NCI-H1105 (cell line): ENCODE measurements around the gene TRIB2.

ENCODE experiments used
- DNase-seq: peaks from one replicate; lab custom pipeline; 2025; lab: John Stamatoyannopoulos, UW

Gene TRIB2

DNA sequence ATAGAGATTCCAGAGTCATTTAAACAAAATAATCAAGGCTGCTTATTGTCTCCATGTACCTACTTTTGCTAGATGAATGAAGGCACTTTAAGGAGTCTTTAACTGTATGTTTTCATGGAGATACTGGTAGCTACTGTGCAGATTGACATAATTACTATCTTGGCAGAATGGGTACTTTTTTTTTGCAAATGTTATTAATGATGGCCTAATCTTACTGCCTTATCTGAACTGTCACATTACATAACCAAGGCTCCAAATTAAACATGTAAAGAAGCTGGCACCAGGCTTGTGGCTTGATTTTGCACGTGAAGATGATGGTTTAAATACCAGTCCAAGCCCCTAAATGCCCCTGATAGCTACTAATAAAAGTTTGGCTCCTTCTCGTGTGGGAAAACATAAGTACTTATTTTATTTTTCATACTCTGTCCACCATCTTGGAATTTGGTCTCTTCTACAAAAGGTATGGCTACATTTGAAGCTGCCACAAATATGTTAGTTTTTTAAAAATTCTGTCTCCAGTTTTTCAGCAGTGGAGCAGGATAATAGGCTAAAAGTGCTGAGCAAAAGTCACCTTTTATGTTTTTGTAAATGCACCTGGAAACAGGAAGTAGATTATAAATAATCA, 4.1 kb downstream of the TRIB2 start:
- no peak for DNase-seq

DNA sequence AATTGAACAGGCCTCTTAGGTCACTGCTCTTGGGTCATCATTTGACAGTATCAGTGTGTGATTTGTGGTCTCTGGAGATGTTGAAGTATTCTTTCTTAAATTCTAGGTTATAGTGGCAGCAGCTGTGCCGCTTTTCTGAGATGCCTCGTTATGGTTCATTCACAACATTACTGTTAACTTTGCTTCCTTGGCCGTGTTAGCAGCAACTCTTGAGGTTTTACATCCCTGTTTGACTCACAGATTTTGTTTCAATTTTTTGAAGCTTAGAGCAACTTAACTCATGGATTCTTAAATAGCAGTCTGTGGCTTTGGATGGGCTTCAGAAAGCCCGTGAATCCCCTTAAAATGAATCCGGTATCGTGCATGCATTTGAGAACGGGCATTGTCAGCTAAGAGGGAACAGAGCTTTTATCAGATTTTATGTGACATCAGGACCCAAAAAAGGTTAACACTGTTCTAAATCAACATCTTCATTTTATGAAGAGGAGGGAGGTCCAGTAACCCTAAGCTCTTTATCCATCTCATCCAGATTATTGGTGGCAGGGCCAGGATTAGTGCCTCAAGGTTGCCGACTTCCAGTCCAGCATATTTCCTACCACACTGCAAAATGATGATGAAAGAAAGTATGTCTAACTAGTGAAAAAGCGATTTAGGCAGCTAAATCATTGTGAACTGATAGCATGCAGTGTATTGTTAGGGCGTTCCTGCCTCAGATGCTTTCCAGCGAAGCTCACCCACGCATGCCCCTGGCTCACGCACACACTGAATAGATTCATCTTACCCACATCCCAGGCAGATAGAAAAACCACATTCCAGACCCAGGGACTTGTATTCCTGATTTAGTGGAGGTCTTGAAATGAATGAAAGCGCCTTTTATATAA, 5.1 kb downstream of the TRIB2 start:
- DNase-seq: no peak

DNA sequence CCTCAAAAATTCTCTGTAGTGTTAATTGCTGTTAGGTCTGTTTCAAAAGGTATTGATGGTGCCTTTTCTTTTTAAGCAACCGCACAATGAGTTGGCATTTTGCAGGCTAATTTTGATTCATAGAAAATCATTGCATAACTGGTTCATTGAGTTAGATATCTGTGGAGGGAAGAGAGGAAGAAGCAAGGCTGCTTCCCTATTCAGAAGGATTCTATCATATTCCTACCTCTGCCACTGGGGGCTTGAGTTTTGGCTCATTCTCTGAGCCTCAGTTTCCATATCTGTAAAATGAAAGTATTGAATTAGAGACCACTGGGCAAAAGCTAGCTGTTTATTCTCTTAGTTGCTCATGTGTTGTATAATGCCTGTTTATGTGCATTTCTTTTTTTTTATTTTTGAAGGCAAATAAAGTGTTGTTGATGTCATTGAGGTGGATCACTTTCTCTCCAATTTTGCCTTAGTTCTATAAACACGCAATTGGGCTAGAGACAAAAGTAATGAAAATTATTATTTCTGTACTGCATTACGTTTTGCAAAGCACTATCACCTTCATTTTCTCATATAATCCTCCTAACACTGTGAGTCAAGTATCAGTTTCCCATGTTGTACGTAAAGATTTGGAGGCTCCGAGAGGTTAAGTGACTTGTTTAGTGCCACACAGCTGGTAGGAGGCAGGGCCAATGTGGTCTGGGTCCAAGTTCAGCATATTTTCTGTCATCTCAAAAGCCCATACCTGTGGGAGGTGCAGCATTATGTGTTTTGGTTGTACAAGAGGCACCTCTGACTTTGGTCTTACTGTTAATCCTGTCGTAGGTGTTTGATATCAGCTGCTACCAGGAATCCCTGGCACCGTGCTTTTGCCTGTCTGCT, 5.9 kb downstream of the TRIB2 start:
- no peak for DNase-seq

DNA sequence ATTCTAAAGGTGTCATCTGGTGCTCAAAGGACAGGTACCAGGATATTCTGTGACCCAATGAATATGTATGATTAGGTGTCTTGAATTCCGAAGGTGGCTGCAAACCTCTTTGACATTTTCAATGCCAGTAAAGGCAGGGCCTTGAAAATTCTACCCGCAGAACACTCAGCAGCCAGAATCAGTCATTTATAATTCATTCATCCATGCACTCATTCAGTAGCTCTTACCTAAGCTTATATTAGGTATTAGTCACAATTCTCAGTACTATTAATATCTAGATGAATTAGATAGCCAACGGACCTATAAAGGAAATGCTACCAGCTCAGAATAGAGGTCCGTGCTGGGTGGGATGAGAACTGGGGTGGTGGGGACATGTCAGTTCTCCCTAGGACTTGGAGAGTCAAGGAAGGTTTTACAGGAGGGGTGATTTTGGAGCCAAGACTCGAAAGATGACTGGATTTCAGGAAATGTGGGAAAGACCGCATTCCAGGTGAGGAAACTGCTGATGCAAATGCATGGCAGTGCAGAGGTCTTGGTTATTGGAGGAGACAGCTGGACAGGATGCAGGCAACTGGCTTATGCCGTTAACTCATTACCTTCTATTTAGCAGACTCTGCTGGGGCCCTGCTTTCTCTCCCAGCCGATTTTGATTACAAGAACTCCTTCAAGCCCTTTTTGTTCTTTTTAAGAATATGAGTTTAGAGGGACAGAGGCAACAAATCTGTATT, 7.2 kb downstream of the TRIB2 start:
- DNase-seq: no peak

DNA sequence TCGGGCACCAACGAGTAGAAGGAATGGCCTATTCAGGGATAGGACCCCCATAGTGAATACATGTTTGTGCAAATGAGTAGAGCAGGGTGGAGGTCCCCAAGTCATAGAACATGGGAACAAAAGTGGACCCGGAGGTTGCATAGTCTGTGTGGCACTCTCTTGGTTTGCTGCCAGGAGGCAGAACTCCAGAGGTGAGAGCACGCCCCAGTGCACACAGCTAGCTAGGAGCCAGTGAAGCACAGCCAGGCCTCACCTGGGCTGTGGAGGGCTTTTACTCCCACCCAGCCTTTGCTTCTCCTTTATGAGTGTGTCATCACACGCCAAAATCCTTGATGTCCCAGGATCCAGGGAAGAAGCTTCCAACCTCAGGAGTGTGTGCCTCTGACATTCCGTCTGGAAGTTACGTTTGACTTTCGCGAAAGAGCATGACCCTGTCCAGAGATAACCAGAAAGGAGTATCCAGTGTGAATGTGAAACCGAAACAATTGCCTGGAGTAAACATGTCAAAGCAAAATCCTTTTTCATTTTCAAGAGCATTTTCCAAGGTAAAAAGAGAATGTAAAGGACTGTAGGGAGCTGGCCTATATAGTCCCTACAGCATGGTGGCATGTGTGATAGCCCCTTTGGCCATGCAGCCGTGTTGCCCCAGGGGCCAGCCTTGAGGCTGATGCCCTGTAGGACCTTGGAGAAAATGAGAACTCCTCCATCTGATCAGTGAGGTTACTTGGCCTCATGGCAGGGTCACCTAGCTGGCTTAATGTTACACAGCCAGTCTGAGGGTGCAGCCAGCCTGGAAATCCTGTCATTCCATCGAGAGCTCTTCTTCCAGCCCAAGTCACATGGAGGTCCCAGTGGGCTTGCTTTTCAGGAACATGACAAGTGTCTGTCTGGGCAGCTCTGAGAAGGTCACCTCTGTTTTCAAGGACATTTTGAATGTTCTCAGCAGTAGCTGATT, 8.8 kb downstream of the TRIB2 start:
- no peak for DNase-seq

DNA sequence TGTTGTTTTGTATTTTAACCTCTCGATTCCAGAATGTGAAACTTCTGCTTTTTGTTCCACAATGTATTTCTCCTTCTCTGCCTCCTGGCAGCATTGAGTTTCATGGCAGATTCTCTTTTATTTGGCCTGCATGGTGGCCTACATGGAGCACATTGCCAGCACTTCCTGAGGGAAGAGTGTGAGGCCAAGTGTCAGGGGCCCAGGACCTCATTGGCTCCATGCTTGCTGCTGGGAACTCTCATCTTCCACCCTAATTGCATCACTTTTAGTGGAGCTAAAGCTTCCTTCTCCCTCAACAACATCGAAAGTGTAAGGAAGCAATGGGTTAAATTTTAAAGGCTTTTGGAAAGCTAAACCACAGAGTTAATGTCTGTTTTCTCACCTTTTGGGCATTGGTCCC, 9.5 kb downstream of the TRIB2 start:
- DNase-seq: no peak

DNA sequence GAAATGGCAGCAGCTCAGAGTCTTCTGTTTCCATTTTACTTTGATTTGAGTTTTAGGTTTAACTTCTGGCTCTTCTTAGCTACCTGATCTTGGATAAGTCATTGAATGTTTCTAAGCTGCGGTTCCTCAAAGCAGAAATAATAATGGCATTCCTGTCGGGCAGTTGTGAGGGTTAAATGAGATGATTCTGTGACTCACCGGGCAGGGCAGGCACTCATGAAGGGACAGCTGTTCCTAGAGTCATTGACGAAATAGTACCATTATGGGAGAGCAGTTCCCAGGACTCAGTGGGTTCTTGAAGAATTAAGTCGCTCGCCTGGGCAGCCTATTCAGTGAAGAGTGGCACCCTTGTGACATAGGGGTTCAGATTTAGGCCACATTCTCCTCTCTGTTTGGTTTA, 10.3 kb downstream of the TRIB2 start:
- no peak for DNase-seq

DNA sequence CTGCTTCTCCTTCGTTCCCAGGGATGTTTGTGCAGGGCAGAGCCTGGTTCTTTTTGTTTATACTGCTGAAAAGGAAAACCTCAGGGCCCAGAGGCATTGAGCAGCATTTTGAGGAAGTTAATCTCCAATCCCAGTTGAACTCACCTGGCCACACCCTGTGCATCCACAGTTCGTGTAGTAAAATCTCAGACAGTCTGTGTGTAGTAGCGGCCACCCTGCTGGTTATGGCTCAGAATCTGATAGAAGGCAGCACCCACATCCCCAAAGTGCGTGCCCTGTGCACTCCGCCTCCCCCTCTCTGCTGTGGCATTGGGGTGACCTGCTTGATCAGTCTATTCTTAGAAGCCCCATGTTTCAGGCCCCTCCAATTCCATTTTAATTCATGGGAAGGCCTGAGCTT, 10.9 kb downstream of the TRIB2 start:
- no peak for DNase-seq

DNA sequence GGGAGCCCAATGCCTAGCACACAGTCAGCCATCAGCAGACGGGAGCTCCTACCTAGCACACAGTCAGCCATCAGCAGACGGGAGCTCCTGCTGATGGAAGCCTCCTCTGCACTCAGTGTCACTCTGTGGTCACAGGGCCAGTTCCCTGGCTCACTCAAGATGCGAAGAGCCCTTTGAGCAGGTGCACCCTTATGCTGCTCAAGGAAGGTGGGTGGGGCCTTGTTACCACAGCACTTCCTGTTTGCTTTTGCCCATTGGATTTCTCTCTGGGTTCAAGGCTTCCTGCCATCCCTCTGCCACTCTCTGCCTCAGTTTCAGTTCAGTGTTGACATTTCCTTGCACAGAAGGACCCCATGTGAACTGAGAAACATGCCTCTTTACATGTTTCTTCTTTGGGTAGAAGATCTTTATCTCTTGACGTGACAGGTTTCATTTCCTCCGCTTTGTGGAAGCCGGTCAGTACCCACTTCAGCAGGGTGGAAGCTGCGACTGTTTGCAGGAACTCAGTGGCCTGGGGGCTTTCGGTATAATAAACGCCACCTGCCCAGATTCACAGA, 11.6 kb downstream of the TRIB2 start:
- DNase-seq: no peak

DNA sequence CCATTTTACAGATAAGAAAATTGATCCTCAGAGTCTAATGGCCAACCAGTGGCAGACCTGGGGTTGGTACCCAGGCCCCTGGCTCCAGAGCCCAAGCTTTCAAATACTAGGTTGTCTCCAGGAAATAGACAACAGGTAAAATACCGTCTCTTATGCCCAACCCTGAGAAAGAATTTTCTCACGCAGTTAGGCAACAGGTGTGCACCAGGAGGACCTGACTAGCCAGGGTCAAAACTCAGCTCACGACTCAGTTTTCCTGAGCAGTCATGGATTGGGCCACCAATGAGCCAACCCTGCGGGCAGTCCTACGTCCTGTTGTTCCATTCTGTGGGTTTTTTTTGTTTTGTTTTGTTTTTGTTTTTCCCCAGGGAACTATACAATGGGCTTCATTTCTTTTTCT, 13.5 kb downstream of the TRIB2 start:
- DNase-seq: no peak

DNA sequence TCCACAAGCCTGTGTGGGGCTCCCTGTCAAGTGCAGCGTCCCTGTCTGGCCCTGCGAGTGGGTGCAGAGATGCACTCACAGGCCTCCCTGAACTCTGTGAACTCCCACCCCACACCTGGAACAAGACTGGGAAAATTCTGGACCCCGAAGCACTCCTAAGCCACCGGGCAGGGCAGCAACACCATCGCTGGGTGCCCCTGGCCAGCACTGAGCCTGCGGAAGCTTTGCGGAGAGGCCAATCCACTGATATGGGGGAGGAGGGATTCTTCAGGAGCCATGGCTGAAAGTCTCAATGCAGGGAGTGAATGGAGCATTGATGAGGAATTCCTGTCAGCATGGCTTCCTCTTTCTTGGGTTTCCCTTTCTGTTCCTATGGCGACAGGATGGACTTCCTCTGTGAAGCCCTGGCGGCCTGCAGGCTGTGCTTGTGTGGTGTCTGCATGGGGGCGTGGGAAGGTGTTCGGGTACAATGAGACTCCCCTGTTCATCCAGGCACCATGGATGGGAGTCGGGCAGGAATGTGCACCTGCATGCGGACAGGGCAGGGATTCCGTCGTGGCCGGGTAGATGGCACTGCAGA, 15.1 kb downstream of the TRIB2 start:
- DNase-seq: no peak

DNA sequence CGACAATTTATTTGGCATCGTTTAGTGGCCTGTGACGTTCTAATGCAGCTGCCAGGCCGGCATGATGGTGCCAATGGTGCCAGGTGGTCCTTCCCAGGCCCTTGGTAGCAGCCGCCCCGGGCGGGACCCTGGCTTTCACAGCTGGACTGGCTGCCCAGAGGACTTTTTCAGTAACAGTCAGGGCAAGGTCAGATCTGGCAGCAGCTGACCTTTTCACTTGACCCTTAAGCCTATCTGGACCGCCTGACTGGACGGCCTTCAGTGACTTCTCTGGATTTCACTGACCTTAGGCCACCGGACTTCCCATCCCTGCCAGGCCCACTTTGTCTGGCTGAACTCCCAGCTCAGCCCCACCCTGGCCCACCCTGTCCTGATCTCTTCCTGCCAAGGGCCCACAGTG, 15.9 kb downstream of the TRIB2 start:
- no peak for DNase-seq

DNA sequence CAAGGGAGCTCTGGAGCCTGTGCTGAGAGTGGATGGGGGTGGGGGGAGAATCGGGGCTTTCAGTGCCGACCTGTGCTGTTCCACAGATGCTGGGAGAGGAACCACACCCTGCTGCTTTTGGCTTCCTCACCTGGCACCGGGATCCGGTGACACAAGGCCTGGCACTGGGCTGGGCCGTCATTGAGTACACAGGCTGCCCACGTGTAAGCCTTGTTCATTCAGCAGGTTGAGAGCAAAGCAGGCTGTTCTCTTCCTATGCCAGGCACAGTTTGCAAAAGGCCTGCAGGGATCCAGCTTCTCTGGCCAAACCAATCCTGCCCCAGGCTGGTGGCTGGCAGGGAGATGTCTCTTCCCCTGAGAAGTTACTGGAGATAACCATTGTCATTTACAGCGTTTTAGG, 17.1 kb downstream of the TRIB2 start:
- DNase-seq: no peak

DNA sequence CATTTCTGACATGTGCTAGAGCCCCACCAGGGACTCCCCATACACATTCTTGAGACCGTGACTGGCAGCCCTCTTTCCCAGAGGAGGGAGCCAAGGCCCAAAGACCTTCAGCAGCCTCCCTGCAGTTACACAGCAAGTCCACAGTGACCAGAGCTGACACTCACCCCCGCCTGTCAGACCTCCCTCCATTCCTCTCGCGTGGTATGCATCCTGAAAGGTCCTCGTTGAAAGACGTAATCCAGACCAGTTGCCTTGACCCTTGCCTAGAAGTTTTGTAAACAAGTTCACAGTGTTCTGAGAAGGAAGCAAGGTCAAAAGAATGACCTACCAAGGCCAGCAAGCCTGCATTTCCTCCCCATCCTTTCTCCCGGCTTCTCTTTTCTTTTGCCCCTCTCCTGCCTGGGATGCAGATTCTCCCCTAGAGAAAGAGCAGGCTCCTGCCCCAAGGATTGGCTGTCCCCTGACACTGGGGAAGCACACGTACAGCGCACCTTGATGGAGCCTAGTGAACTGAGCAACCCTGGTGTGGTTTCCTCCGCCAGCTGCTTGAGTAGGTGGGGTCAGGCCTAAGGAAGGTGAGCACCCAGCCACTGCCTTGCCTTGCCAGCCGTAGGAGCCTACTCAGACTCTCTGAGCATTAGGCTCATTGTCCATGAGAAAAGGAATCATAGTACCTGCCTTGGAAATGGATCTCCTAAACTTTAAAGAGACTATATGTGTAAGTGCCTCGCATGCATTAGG, 18.3 kb downstream of the TRIB2 start:
- no peak for DNase-seq

DNA sequence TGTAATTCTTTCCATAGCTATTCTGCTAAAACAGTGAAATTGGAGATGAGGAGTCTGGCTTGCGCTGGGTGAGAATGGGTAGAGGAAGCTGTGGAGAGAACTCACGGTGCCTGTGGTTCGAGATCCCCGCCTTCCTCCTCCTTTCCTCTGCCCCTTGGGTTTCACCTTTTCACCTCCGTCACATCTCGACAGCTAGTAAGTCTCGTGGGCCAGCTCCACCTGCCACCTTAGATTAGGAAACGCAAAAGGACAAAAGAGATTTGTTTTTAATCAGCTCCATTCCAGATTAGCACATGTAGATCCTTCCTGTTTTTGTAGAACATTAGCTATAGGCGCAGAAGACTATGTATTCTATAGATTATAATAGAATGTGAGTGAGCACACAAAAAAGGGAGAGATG, 20.6 kb downstream of the TRIB2 start:
- no peak for DNase-seq

DNA sequence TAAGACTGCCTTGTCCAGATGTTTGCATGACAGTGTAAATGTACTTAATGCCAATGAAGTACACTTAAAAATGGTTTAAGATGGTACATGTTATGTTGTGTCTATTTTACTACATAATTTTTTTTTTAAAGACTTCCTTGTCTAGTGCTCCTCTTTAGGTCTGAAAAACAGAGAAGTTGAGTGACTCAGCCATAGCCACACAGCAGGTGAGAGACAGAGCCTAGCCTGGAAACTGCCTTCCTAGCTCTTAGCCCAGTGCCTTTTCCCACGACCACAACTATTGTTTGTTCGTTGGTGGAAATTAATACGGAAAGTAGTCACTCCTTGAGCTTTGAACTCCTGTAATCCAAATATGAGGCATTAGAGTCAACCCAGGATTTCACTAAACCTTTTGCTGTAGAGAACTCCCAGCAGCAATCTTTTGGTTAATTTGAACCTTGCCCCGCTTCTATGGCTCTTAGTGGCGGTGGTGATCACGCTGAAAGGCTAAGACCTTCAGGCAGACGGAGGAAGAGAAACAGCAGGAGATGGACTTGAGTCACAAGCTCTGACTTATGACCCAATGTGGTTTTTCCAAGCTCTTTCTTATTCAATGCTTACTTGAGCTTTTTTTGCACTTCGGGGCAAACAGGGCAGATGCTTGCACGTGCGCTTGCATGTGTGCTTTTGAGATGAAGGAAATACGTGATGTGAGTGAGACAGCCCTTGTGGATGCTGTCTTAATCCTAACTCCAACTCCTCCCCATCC, 21.2 kb downstream of the TRIB2 start:
- DNase-seq: no peak

DNA sequence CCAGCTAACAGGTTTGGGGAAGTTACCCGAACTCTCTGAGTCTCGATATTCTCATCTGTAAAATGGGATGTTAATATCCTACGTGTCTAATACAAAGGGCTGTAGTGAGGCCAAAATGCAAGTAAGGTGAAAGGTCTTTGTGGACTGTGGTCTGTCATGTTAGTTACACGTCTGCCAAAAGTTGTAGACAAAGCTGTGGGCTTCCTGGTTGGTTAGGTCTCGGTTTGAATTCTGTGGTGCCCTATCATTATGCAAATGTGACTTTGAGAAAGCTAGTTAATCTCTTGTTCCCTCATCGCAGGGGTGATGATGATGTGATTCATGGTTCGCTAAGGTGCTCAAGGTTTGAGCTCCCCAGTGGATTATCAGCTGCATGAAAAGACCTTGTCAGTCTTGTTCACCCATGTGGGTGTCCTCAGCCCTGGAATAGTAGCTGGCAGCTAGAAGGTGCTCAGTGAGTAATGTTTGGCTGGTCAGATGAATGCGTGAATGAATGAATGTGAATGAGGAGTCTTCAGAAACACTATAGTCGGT, 23.1 kb downstream of the TRIB2 start:
- no peak for DNase-seq

DNA sequence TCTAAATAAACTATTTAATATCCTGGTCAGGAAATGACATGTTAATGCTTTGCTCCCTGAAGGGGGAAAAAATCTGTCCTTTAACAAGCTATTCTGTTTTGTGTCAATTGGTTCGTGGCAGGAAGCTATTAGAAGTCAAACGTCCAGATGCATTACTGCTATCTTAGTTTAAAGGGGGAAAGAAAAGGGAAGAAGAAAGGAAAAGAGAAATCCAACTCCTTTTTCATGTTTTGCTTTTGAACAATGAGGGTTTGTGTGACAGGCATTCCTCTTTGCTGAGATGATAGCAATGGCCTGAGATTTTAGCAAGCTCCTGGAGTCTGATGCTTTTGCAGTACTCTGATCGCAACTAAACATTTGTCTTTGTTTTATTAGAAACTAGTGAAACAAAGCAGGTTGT, 24.6 kb downstream of the TRIB2 start:
- no peak for DNase-seq

DNA sequence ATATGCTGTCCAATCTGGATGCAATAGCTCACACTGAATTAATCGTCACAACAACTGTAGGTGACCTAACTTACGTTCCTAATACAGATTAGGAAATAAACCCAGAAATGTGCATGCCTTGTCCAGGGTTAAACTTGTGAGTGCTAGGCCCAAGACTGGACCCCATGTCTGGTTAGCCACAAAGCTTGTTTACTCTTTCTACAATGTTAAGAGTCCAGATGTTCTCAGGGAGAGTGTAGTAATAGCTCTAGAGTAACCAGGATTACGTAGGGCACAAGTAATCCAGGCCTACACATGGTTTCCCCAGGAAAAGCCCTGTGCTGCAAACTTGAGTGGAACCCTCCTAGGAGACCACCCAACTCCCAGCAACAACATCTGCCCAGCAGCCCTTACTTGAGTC, 26.2 kb downstream of the TRIB2 start:
- DNase-seq: no peak
